HEK293 (cell line): ENCODE data around the gene SEC22C.

Source experiments
- ZNF184 ChIP-seq: fragments of 450-650 bp; IDR thresholded peaks from 2 replicates; pipeline ENCODE4 v1.5.1; 2018; ENCODE audit warnings: missing biosample characterization, mild to moderate bottlenecking, missing genetic modification characterization
- TF ChIP-seq, protein P1 (sequence below): fragments of 450-650 bp; formaldehyde crosslinking; IDR thresholded peaks from 2 replicates; pipeline ENCODE4 v1.5.1; 2016; ENCODE audit warnings: missing biosample characterization, missing genetic modification characterization

DNA sequence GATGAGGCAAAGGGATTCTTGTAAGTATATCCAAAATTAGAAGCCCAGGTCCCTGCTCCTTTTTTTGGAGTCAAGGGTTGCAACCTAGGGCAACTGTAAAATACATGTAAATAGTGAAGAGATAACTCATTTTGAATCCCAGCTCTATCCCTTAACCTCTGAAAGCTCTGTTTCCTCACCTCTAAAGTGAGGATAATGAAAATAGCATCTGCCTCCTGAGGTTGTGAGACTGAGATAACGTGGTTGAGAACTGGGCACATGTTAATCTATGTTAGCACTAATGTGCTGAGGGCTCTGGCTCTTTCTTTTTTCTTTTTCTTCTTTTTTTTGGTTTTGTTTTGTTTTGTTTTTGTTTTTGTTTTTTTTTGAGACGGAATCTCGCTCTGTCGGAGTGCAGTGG is 13.9 kb upstream of the SEC22C start:
- TF ChIP-seq ZNF184 (tag by site-specific recombination) = no peak
- TF ChIP-seq, protein P1, sequence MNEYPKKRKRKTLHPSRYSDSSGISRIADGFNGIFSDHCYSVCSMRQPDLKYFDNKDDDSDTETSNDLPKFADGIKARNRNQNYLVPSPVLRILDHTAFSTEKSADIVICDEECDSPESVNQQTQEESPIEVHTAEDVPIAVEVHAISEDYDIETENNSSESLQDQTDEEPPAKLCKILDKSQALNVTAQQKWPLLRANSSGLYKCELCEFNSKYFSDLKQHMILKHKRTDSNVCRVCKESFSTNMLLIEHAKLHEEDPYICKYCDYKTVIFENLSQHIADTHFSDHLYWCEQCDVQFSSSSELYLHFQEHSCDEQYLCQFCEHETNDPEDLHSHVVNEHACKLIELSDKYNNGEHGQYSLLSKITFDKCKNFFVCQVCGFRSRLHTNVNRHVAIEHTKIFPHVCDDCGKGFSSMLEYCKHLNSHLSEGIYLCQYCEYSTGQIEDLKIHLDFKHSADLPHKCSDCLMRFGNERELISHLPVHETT = no peak
